GM18868 (cell line): ENCODE data around the gene PIEZO2.
A peak's percentile ranks its signal among the peaks of the same experiment; 100 is the strongest.
"Not testable (repeated sequence)": the region's sequence is repeated elsewhere in the genome, so short reads cannot be mapped to it uniquely, and the experiment has no call there.

Experiments used
- ATAC-seq: cut with Tn5 transposase; IDR thresholded peaks from one replicate; pipeline ENCODE4 v1.9.1; 2021; ENCODE audit warnings: mild to moderate bottlenecking, moderate library complexity; ENCODE audit not compliant: unreplicated experiment

Gene PIEZO2

GRCh38 chr18:10851824-10852319, 297.5 kb downstream of the PIEZO2 start:
- no peak for ATAC-seq

- no peak for ATAC-seq
Observed at GRCh38 chr18:10850840-10851239, 298.5 kb downstream of the PIEZO2 start.

GRCh38 chr18:10850216-10850615, 299.2 kb downstream of the PIEZO2 start:
- no peak for ATAC-seq

GRCh38 chr18:10847907-10848306, 301.5 kb downstream of the PIEZO2 start:
- no peak for ATAC-seq

GRCh38 chr18:10847408-10847790, 302.0 kb downstream of the PIEZO2 start:
- ATAC-seq, result no peak

- no peak for ATAC-seq
Observed at GRCh38 chr18:10846657-10847407, 302.5 kb downstream of the PIEZO2 start.

- ATAC-seq, result not testable (repeated sequence)
Observed at GRCh38 chr18:10846035-10846434, 303.3 kb downstream of the PIEZO2 start.

- no peak for ATAC-seq
Observed at GRCh38 chr18:10843565-10843964, 305.8 kb downstream of the PIEZO2 start.

- ATAC-seq, result no peak
Observed at GRCh38 chr18:10842861-10843260, 306.5 kb downstream of the PIEZO2 start.

GRCh38 chr18:10842371-10842770, 307.0 kb downstream of the PIEZO2 start:
- no peak for ATAC-seq

GRCh38 chr18:10841203-10841602, 308.2 kb downstream of the PIEZO2 start:
- ATAC-seq, result no peak

- ATAC-seq, result no peak
Observed at GRCh38 chr18:10840743-10841142, 308.6 kb downstream of the PIEZO2 start.

GRCh38 chr18:10839421-10839820, 309.9 kb downstream of the PIEZO2 start:
- peak; percentile 17 for ATAC-seq

GRCh38 chr18:10838553-10838952, 310.8 kb downstream of the PIEZO2 start:
- peak; percentile 90 for ATAC-seq

GRCh38 chr18:10834128-10834815, 315.1 kb downstream of the PIEZO2 start:
- no peak for ATAC-seq

- no peak for ATAC-seq
Observed at GRCh38 chr18:10833656-10834055, 315.7 kb downstream of the PIEZO2 start.

GRCh38 chr18:10826400-10826799, 323.0 kb downstream of the PIEZO2 start:
- ATAC-seq, result no peak

- no peak for ATAC-seq
Observed at GRCh38 chr18:10822456-10822855, 326.9 kb downstream of the PIEZO2 start.

- no peak for ATAC-seq
Observed at GRCh38 chr18:10820681-10821080, 328.7 kb downstream of the PIEZO2 start.

GRCh38 chr18:10814336-10814735, 335.0 kb downstream of the PIEZO2 start:
- no peak for ATAC-seq

- ATAC-seq, result no peak
Observed at GRCh38 chr18:10805587-10806118, 343.7 kb downstream of the PIEZO2 start.

GRCh38 chr18:10804126-10804525, 345.2 kb downstream of the PIEZO2 start:
- ATAC-seq, result no peak
